MCF 10A (cell line): ENCODE measurements around the gene BAHCC1. TPM values are rescaled to one million over a fixed set of nuclear protein-coding genes. Genes with fewer than 3 reads are reported as not detected.

ENCODE experiments used
- BruUV-seq: library from RNA; stranded (reverse); fragments of 400-500 nt; replicated peaks from 2 replicates; lab custom pipeline; 2021; lab: Mats Ljungman, UMichigan
- CTCF ChIA-PET: fragments of 300-600 bp; sonication (Branson Sonifier 250); formaldehyde crosslinking; extraction: SDS; loops from one replicate; lab custom pipeline; 2021; ENCODE audit warnings: antibody characterized with exemption, inconsistent platforms; lab: Yijun Ruan, JAX
- POLR2A ChIA-PET: fragments of 300-600, 350-650 bp; sonication (Branson Sonifier 250); formaldehyde crosslinking; extraction: SDS; loops from one replicate; lab custom pipeline; 2020; ENCODE audit warnings: antibody characterized with exemption, inconsistent platforms; lab: Yijun Ruan, JAX
- DNase-seq: peaks from one replicate; pipeline ENCODE4 v3.0.0-alpha.2; 2018; ENCODE audit not compliant: unreplicated experiment
- H3K27ac Mint-ChIP-seq: one replicate; pipeline ENCODE4 v1.8.0; 2022; ENCODE audit warnings: mild to moderate bottlenecking, low read depth, mixed read lengths; ENCODE audit not compliant: unreplicated experiment
- H3K27me3 Mint-ChIP-seq: one replicate; pipeline ENCODE4 v1.8.0; 2022; ENCODE audit warnings: mixed read lengths; ENCODE audit not compliant: insufficient read depth, unreplicated experiment
- H3K36me3 Mint-ChIP-seq: one replicate; pipeline ENCODE4 v1.8.0; 2022; ENCODE audit warnings: mild to moderate bottlenecking, moderate library complexity, mixed read lengths; ENCODE audit not compliant: insufficient read depth, unreplicated experiment
- H3K4me1 Mint-ChIP-seq: one replicate; pipeline ENCODE4 v1.8.0; 2022; ENCODE audit warnings: mixed read lengths; ENCODE audit not compliant: insufficient read depth, unreplicated experiment
- H3K4me3 Mint-ChIP-seq: one replicate; pipeline ENCODE4 v1.8.0; 2022; ENCODE audit warnings: mild to moderate bottlenecking, moderate library complexity, mixed read lengths; ENCODE audit not compliant: unreplicated experiment
- H3K9me3 Mint-ChIP-seq: one replicate; pipeline ENCODE4 v1.8.0; 2022; ENCODE audit warnings: mixed read lengths; ENCODE audit not compliant: unreplicated experiment
- CTCF ChIP-seq: fragments of 200-600 bp; IDR thresholded peaks from one replicate; pipeline ENCODE4 v1.8.0; 2022; ENCODE audit warnings: antibody characterized with exemption, mild to moderate bottlenecking; ENCODE audit not compliant: unreplicated experiment
- intact Hi-C: fragments of 100-400 bp; cut with micrococcal nuclease; formaldehyde crosslinking; loops from 2 replicates; pipeline ENCODE4 v1.14.1; 2022
- total RNA-seq: library from RNA; stranded (reverse); gene quantifications from 2 replicates; pipeline ENCODE4 v1.2.3, GENCODE V29; 2022

BAHCC1 gene
- total RNA-seq, 1 experiment from 2014 or later = 7.4 TPM

GRCh38 chr17:81393684-81394376 is 1.4 kb upstream of the BAHCC1 start:
- ChIA-PET CTCF (interaction anchor here (0.6 to 1.5 kb wide), 6 partner anchors 48 to 628 kb away, joined by 3 to 7 read pairs (median 4); no protein-coding TSS in a partner anchor), POLR2A (interaction anchor here (0.8 to 9.2 kb wide), 13 partner anchors 17 to 157 kb away, joined by 3 to 169 read pairs (median 4); partner anchors contain the start of genes ACTG1, NDUFAF8, SLC38A10 and TEPSIN)
- Mint-ChIP-seq H3K9me3 (no peaks in the 10 kb centered on the region), H3K27ac (peak overlapping the region; percentile 82), H3K4me3 (peak overlapping the region; percentile 76), H3K27me3 (no peaks in the 10 kb centered on the region), H3K4me1 (peaks cover 16% of the 10 kb centered on the region), H3K36me3 (peaks cover 30% of the 10 kb centered on the region)
- peak; percentile 100 for DNase-seq
- BruUV-seq = no TSS peak
- intact Hi-C loops = loop anchor here (2.0 kb wide), 2 partner anchors 91 to 141 kb away; no protein-coding TSS in a partner anchor
- TF ChIP-seq CTCF = no peak

GRCh38 chr17:81394377-81394920 is 808 bp upstream of the BAHCC1 start:
- CTCF ChIA-PET = interaction anchor here (0.6 to 1.5 kb wide), 8 partner anchors 9 to 628 kb away, joined by 3 to 7 read pairs (median 4); partner anchors contain the start of gene MRPL12

GRCh38 chr17:81395600-81396277 is 482 bp downstream of the BAHCC1 start:
- H3K27ac Mint-ChIP-seq = peak overlapping the region; percentile 99
- intact Hi-C loops = loop anchor here (2.0 to 5.0 kb wide), 4 partner anchors 68 to 143 kb away; no protein-coding TSS in a partner anchor
- no peak for TF ChIP-seq CTCF
- peaks cover 16% of the 10 kb centered on the region for H3K4me1 Mint-ChIP-seq
- ChIA-PET POLR2A (interaction anchor here (0.6 to 9.2 kb wide), 33 partner anchors 9 to 642 kb away, joined by 3 to 169 read pairs (median 5); partner anchors contain the start of genes ACTG1, DCXR, NDUFAF8 and SLC38A10), CTCF (interaction anchor here (0.6 to 2.1 kb wide), 6 partner anchors 10 to 99 kb away, joined by 3 to 7 read pairs (median 4); no protein-coding TSS in a partner anchor)
- peak overlapping the region; percentile 89 for H3K4me3 Mint-ChIP-seq
- TSS peak; percentile 96 for BruUV-seq
- H3K9me3 Mint-ChIP-seq = no peaks in the 10 kb centered on the region
- peak; percentile 39 for DNase-seq
- no peaks in the 10 kb centered on the region for H3K27me3 Mint-ChIP-seq
- peaks cover 33% of the 10 kb centered on the region for H3K36me3 Mint-ChIP-seq

More at GRCh38 chr17:81394377-81394920, 808 bp upstream of the BAHCC1 start:
- no peak for DNase-seq
- H3K36me3 Mint-ChIP-seq = peaks cover 33% of the 10 kb centered on the region
- no peaks in the 10 kb centered on the region for H3K27me3 Mint-ChIP-seq
- H3K9me3 Mint-ChIP-seq = no peaks in the 10 kb centered on the region
- BruUV-seq = no TSS peak
- H3K4me3 Mint-ChIP-seq = peak overlapping the region; percentile 76
- peak overlapping the region; percentile 82 for H3K27ac Mint-ChIP-seq
- POLR2A ChIA-PET = interaction anchor here (0.8 to 9.2 kb wide), 23 partner anchors 10 to 300 kb away, joined by 3 to 169 read pairs (median 5); partner anchors contain the start of genes ACTG1, NDUFAF8, SLC38A10 and TEPSIN
- H3K4me1 Mint-ChIP-seq = peaks cover 16% of the 10 kb centered on the region
- intact Hi-C loops = loop anchor here (2.0 kb wide), 2 partner anchors 90 to 142 kb away; no protein-coding TSS in a partner anchor
- TF ChIP-seq CTCF = no peak
